Endothelial cell of umbilical vein (primary cell): Measurements from ENCODE around the gene RPS13.

ENCODE experiments used
- CTCF ChIP-seq, 2 donors: IDR thresholded peaks; 1 replicate in 1 of 2; 2 replicates in 1 of 2; pipeline ENCODE4 v1.5.1; 2011; ENCODE audit warnings: low read length in 2 of 2, mild to moderate bottlenecking in 2 of 2, moderate library complexity in 2 of 2, control low read depth in 1 of 2, inconsistent platforms in 1 of 2, low read depth in 1 of 2; ENCODE audit not compliant: insufficient read depth in 1 of 2; ENCODE audit errors: extremely low read depth in 1 of 2
- EZH2 ChIP-seq: IDR thresholded peaks from 2 replicates; pipeline ENCODE4 v1.6.1; 2012; ENCODE audit warnings: borderline replicate concordance, low read depth, mild to moderate bottlenecking, moderate library complexity, low read length, inconsistent platforms; ENCODE audit not compliant: severe bottlenecking
- FOS ChIP-seq: IDR thresholded peaks from 2 replicates; pipeline ENCODE4 v1.6.1; 2011; ENCODE audit warnings: mild to moderate bottlenecking, low read length, moderate library complexity, borderline replicate concordance; ENCODE audit not compliant: insufficient read depth
- JUN ChIP-seq: IDR thresholded peaks from 2 replicates; pipeline ENCODE4 v1.6.1; 2011; ENCODE audit warnings: borderline replicate concordance, low read depth; ENCODE audit not compliant: insufficient read length, insufficient read depth
- MAX ChIP-seq: IDR thresholded peaks from 2 replicates; pipeline ENCODE4 v1.6.1; 2011; ENCODE audit not compliant: insufficient read depth, insufficient read length
- MYC ChIP-seq: IDR thresholded peaks from one replicate; pipeline ENCODE4 v1.6.1; 2011; ENCODE audit warnings: mild to moderate bottlenecking, low read depth, low read length
- POLR2A ChIP-seq: IDR thresholded peaks from 2 replicates; pipeline ENCODE4 v1.6.1; 2012; ENCODE audit warnings: low read depth, mild to moderate bottlenecking, control low read depth, low read length
- POLR2AphosphoS5 ChIP-seq: IDR thresholded peaks from 2 replicates; pipeline ENCODE4 v1.6.1; 2012; ENCODE audit warnings: low read depth, mild to moderate bottlenecking, control low read depth, low read length, moderate library complexity; ENCODE audit not compliant: insufficient read depth

GRCh38 chr11:17073370-17074027 lies 4.0 kb downstream of the RPS13 start:
- no peak for TF ChIP-seq CTCF (IDR thresholded peaks at IDR 0.05; ENCODE audit: extremely low read depth in 1 of 2, insufficient read depth in 1 of 2, low read depth in 1 of 2, low read length in 2 of 2)
- no peak for TF ChIP-seq EZH2
- peak; percentile 61 for TF ChIP-seq POLR2AphosphoS5
- TF ChIP-seq MAX: no peak
- peak; percentile 45 for TF ChIP-seq POLR2A
- no peak for TF ChIP-seq MYC
- no peak for TF ChIP-seq FOS
- no peak for TF ChIP-seq JUN
